GM12878 (cell line): ENCODE measurements around the gene C10orf71. TPM values are rescaled to one million over a fixed set of nuclear protein-coding genes. Genes with fewer than 3 reads are reported as not detected.

Source experiments
- ATAC-seq: fragments of 200-7000 bp; cut with Tn5 transposase; 3 replicates; pipeline ENCODE4 v1.9.1; 2020; ENCODE audit warnings: mild to moderate bottlenecking, moderate library complexity
- BruUV-seq: library from RNA; stranded (reverse); fragments of 400-500 nt; replicated peaks from 2 replicates; lab custom pipeline; 2021; lab: Mats Ljungman, UMichigan
- CTCF ChIA-PET: fragments of 300-600 bp; sonication (Branson Sonifier 250); formaldehyde crosslinking; extraction: SDS; loops from one replicate; lab custom pipeline; 2021; ENCODE audit warnings: inconsistent platforms; lab: Yijun Ruan, JAX
- POLR2A ChIA-PET: fragments of 350-600 bp; formaldehyde crosslinking; extraction: SDS; loops from one replicate; lab custom pipeline; 2021; ENCODE audit warnings: inconsistent platforms; lab: Charles Lee
- RAD21 ChIA-PET: fragments of 300-600 bp; sonication (Branson Sonifier 250); formaldehyde crosslinking; loops from one replicate; lab custom pipeline; 2023; ENCODE audit warnings: antibody characterized with exemption; ENCODE audit not compliant: unreplicated experiment; lab: Charles Lee
- SMC1A ChIA-PET: fragments of 300-600 bp; sonication (Branson Sonifier 250); formaldehyde crosslinking; loops from one replicate; lab custom pipeline; 2023; ENCODE audit not compliant: unreplicated experiment, uncharacterized antibody; lab: Charles Lee
- DNase-seq: peaks from one replicate; pipeline ENCODE4 v3.0.0-alpha.2; 2011; ENCODE audit warnings: low read depth, low spot score
- FAIRE-seq: peaks from 3 replicates; lab custom pipeline; 2011; peaks lifted over from hg19 to GRCh38; lab: Jason Lieb, UNC
- H2AFZ ChIP-seq: 2 replicates; pipeline ENCODE4 v1.6.0; 2011; ENCODE audit warnings: low read depth, low read length, control low read depth; ENCODE audit not compliant: control insufficient read depth
- H3K27ac ChIP-seq: 2 replicates; pipeline ENCODE4 v1.5.1; 2011; ENCODE audit warnings: control low read depth; ENCODE audit not compliant: control insufficient read depth, insufficient read depth
- H3K27me3 ChIP-seq, 2 experiments: replicated peaks in 1 of 2; 2 replicates each; pipeline versions ENCODE4 v1.6.0 to v1.6.1; 2011; ENCODE audit warnings: low read length in 1 of 2; ENCODE audit not compliant: control insufficient read depth in 2 of 2, insufficient read depth in 2 of 2
- H3K36me3 ChIP-seq, 2 experiments: 2 replicates each; pipeline ENCODE4 v1.5.1; 2011; ENCODE audit warnings: low read length in 1 of 2; ENCODE audit not compliant: control insufficient read depth in 2 of 2, insufficient read depth in 2 of 2
- H3K4me1 ChIP-seq: 2 replicates; pipeline ENCODE4 v1.6.1; 2011; ENCODE audit warnings: mild to moderate bottlenecking, low read length, moderate library complexity, mixed read lengths; ENCODE audit not compliant: control insufficient read depth, insufficient read depth
- H3K4me2 ChIP-seq: 2 replicates; pipeline ENCODE4 v1.6.0; 2011; ENCODE audit warnings: control low read depth; ENCODE audit not compliant: control insufficient read depth, insufficient read depth
- H3K4me3 ChIP-seq: fragments of 200-600 bp; sonication (generic); 2 replicates; pipeline ENCODE4 v1.5.1; 2016
- H3K79me2 ChIP-seq: 2 replicates; pipeline ENCODE4 v1.6.0; 2011; ENCODE audit warnings: low read length; ENCODE audit not compliant: control insufficient read depth, insufficient read depth
- H3K9ac ChIP-seq: 2 replicates; pipeline ENCODE4 v1.8.0; 2011; ENCODE audit warnings: low read length, control low read depth, mixed read lengths; ENCODE audit not compliant: control insufficient read depth, insufficient read depth
- H3K9me3 ChIP-seq: replicated peaks from 3 replicates; pipeline ENCODE4 v1.5.1; 2011; ENCODE audit warnings: mild to moderate bottlenecking, low read length; ENCODE audit not compliant: control insufficient read depth, insufficient read depth
- H4K20me1 ChIP-seq: 2 replicates; pipeline ENCODE4 v1.6.0; 2011; ENCODE audit not compliant: control insufficient read depth, insufficient read depth
- CHD4 ChIP-seq: fragments of 200-600 bp; sonication (generic); IDR thresholded peaks from 2 replicates; pipeline ENCODE4 v1.6.1; 2016; ENCODE audit warnings: mild to moderate bottlenecking
- DPF2 ChIP-seq: fragments of 450-650 bp; IDR thresholded peaks from 2 replicates; pipeline ENCODE4 v1.6.1; 2017; ENCODE audit warnings: mild to moderate bottlenecking
- FOXK2 ChIP-seq: fragments of 450-650 bp; IDR thresholded peaks from 2 replicates; pipeline ENCODE4 v1.6.1; 2017; ENCODE audit warnings: mild to moderate bottlenecking, moderate library complexity
- FOXM1 ChIP-seq: IDR thresholded peaks from 2 replicates; pipeline ENCODE4 v1.6.1; 2012; ENCODE audit warnings: low read depth, mild to moderate bottlenecking, inconsistent platforms, low read length, moderate library complexity
- GABPA ChIP-seq: IDR thresholded peaks from 2 replicates; pipeline ENCODE4 v1.6.1; 2014; ENCODE audit warnings: antibody characterized with exemption, low read depth, mild to moderate bottlenecking, inconsistent platforms
- IKZF1 ChIP-seq: fragments of 450-650 bp; conservative IDR thresholded peaks from 2 replicates; pipeline ENCODE4 v1.6.1; 2017; ENCODE audit warnings: antibody characterized with exemption, mild to moderate bottlenecking
- JUNB ChIP-seq: IDR thresholded peaks from 2 replicates; pipeline ENCODE4 v1.6.1; 2016; ENCODE audit warnings: antibody characterized with exemption, mild to moderate bottlenecking
- MEF2A ChIP-seq: IDR thresholded peaks from 2 replicates; pipeline ENCODE4 v1.6.1; 2011; ENCODE audit warnings: low read depth, mild to moderate bottlenecking, low read length, moderate library complexity; ENCODE audit not compliant: insufficient read depth
- MYC ChIP-seq: IDR thresholded peaks from 2 replicates; pipeline ENCODE4 v1.6.1; 2011; ENCODE audit warnings: mild to moderate bottlenecking, low read length, moderate library complexity, inconsistent platforms; ENCODE audit not compliant: insufficient read depth, insufficient replicate concordance, insufficient read length, severe bottlenecking
- POLR2AphosphoS2 ChIP-seq: IDR thresholded peaks from 2 replicates; pipeline ENCODE4 v1.6.1; 2011; ENCODE audit warnings: low read depth, mild to moderate bottlenecking, low read length, improper control_type of control experiment, moderate library complexity
- POU2F2 ChIP-seq: IDR thresholded peaks from 3 replicates; pipeline ENCODE4 v1.6.1; 2011; ENCODE audit warnings: low read depth, mild to moderate bottlenecking, low read length, borderline replicate concordance
- RFX5 ChIP-seq: IDR thresholded peaks from 2 replicates; pipeline ENCODE4 v1.6.1; 2011; ENCODE audit warnings: low read depth, low read length, improper control_type of control experiment
- SREBF2 ChIP-seq: IDR thresholded peaks from 2 replicates; pipeline ENCODE4 v1.6.1; 2012; ENCODE audit warnings: mild to moderate bottlenecking, low read length
- TAF1 ChIP-seq: IDR thresholded peaks from 2 replicates; pipeline ENCODE4 v1.6.1; 2011; ENCODE audit warnings: mild to moderate bottlenecking, low read depth, low read length, borderline replicate concordance
- TARDBP ChIP-seq: IDR thresholded peaks from 2 replicates; pipeline ENCODE4 v1.6.1; 2016; ENCODE audit warnings: borderline replicate concordance
- WRNIP1 ChIP-seq: IDR thresholded peaks from 2 replicates; pipeline ENCODE4 v1.6.1; 2011; ENCODE audit warnings: low read depth, low read length, improper control_type of control experiment, borderline replicate concordance
- YBX1 ChIP-seq: fragments of 450-650 bp; IDR thresholded peaks from 2 replicates; pipeline ENCODE4 v1.6.1; 2016; ENCODE audit warnings: antibody characterized with exemption
- WGBS: methylation state at CpG from one replicate; pipeline ENCODE4 v1.1.6; 2016; ENCODE audit warnings: low lambda C conversion rate; ENCODE audit not compliant: insufficient replicate concordance, insufficient coverage; ENCODE audit errors: missing lambda C conversion rate; 5-methylcytosine and 5-hydroxymethylcytosine counted together
- in situ Hi-C: fragments of 300-500 bp; cut with MboI; formaldehyde crosslinking; loops from 9 replicates; pipeline ENCODE4 v1.14.3; 2018; ENCODE audit warnings: mixed read lengths
- intact Hi-C: fragments of 100-400 bp; cut with micrococcal nuclease; formaldehyde crosslinking; loops from one replicate; pipeline ENCODE4 v1.14.2; 2022; ENCODE audit not compliant: unreplicated experiment
- polyA plus RNA-seq, 11 experiments: library from polyadenylated mRNA; depleted of rRNA in 4 of 11; unstranded in 6 of 11; stranded (reverse) in 5 of 11; fragments of >200 nt; fragmentation: Nextera tagmentation in 4 of 11; fragmentation: Illumina TruSeq in 1 of 11; extraction: Ambion mirVana in 4 of 11; extraction: Trizol in 1 of 11; gene quantifications; 1 replicate in 1 of 11; 2 replicates in 10 of 11; pipeline versions ENCODE4 v1.2.1 to v1.2.3, GENCODE V29; 2011 to 2016; ENCODE audit warnings: inconsistent platforms in 2 of 11, missing spikeins in 2 of 11, low read depth in 1 of 11
- total RNA-seq, 4 experiments: library from RNA; depleted of rRNA in 3 of 4; stranded (reverse); fragments of >200 nt in 3 of 4; fragmentation: Illumina TruSeq in 1 of 4; extraction: Trizol in 1 of 4; gene quantifications; 2 replicates each; pipeline versions ENCODE4 v1.2.1 to v1.2.3, GENCODE V29; 2013 to 2021
- TF ChIP-seq, protein P1 (sequence below): fragments of 450-650 bp; IDR thresholded peaks from 2 replicates; pipeline ENCODE4 v1.6.1; 2017; ENCODE audit warnings: mild to moderate bottlenecking, moderate library complexity
- TF ChIP-seq, protein P2 (sequence below), 3 experiments: IDR thresholded peaks in 2 of 3; conservative IDR thresholded peaks in 1 of 3; 2 replicates each; pipeline ENCODE4 v1.5.1; 2011; ENCODE audit warnings: low read depth in 3 of 3, low read length in 3 of 3, mild to moderate bottlenecking in 3 of 3, control low read depth in 2 of 3, moderate library complexity in 2 of 3, inconsistent platforms in 1 of 3, mixed read lengths in 1 of 3; ENCODE audit not compliant: control insufficient read depth in 2 of 3, insufficient read depth in 1 of 3; ENCODE audit errors: extremely low read depth in 1 of 3
- TF ChIP-seq, protein P3 (sequence below): fragments of 450-650 bp; IDR thresholded peaks from 2 replicates; pipeline ENCODE4 v1.6.1; 2016; ENCODE audit warnings: mild to moderate bottlenecking

Gene C10orf71
- total and polyA plus RNA-seq, 10 of the 15 experiments (the other 5 are each of a cell fraction or from before 2014, with no cell fraction given): not detected

DNA sequence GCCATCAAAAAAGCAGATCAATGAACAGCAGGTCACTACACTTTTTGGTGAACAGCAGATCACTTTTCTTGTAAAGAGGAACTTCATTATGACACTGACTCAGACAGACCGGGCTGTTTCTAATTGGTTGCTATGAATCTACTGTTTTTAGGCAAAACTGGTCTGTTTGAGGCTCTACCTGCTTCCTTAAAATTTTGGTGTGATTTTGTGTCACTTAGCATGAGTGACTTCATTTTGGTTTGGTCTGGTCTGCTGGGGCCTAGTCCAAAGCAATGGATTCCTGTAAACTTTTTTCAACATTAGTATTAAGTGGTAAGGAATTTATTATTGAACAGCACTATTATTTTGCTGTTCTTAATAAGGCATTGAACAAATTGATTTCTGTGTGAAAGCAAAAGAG is 41.8 kb upstream of the C10orf71 start:
- Histone ChIP-seq H3K9ac (no peak overlapping the region), H3K4me1 (no peaks in the 10 kb centered on the region), H3K79me2 (no peaks in the 10 kb centered on the region), H3K27me3 (peaks cover 0 to 4% of the 10 kb centered on the region in 2 experiments), H3K27ac (no peak overlapping the region), H3K4me2 (no peak overlapping the region), H3K36me3 (no peaks in the 10 kb centered on the region), H2AFZ (no peak overlapping the region), H3K4me3 (no peak overlapping the region), H4K20me1 (no peaks in the 10 kb centered on the region), H3K9me3 (no peaks in the 10 kb centered on the region)
- RAD21 ChIA-PET: no interaction called here
- DNase-seq: no peak
- POLR2A ChIA-PET: no interaction called here
- BruUV-seq: no TSS peak
- peak; percentile 64 for ATAC-seq
- SMC1A ChIA-PET: interaction anchor here (0.6 kb wide), 1 partner anchor 157 kb away, joined by 4 read pairs; no protein-coding TSS in a partner anchor
- CTCF ChIA-PET: no interaction called here
- intact Hi-C loops (no loop called here), in situ Hi-C loops (no loop called here)
- WGBS: 47% methylated on average over 1 of the region's 1 CpG
- no peak for FAIRE-seq
- TF ChIP-seq YBX1 (no peak), WRNIP1 (no peak), POU2F2 (no peak), FOXK2 (no peak), SREBF2 (no peak), GABPA (no peak), CHD4 (no peak), MYC (no peak), IKZF1 (no peak), JUNB (no peak), RFX5 (no peak), DPF2 (no peak), MEF2A (no peak), TAF1 (no peak), POLR2AphosphoS2 (no peak), TARDBP (no peak), FOXM1 (no peak)
- TF ChIP-seq, protein P1, sequence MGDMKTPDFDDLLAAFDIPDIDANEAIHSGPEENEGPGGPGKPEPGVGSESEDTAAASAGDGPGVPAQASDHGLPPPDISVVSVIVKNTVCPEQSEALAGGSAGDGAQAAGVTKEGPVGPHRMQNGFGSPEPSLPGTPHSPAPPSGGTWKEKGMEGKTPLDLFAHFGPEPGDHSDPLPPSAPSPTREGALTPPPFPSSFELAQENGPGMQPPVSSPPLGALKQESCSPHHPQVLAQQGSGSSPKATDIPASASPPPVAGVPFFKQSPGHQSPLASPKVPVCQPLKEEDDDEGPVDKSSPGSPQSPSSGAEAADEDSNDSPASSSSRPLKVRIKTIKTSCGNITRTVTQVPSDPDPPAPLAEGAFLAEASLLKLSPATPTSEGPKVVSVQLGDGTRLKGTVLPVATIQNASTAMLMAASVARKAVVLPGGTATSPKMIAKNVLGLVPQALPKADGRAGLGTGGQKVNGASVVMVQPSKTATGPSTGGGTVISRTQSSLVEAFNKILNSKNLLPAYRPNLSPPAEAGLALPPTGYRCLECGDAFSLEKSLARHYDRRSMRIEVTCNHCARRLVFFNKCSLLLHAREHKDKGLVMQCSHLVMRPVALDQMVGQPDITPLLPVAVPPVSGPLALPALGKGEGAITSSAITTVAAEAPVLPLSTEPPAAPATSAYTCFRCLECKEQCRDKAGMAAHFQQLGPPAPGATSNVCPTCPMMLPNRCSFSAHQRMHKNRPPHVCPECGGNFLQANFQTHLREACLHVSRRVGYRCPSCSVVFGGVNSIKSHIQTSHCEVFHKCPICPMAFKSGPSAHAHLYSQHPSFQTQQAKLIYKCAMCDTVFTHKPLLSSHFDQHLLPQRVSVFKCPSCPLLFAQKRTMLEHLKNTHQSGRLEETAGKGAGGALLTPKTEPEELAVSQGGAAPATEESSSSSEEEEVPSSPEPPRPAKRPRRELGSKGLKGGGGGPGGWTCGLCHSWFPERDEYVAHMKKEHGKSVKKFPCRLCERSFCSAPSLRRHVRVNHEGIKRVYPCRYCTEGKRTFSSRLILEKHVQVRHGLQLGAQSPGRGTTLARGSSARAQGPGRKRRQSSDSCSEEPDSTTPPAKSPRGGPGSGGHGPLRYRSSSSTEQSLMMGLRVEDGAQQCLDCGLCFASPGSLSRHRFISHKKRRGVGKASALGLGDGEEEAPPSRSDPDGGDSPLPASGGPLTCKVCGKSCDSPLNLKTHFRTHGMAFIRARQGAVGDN: peak; percentile 87
- TF ChIP-seq, protein P2, sequence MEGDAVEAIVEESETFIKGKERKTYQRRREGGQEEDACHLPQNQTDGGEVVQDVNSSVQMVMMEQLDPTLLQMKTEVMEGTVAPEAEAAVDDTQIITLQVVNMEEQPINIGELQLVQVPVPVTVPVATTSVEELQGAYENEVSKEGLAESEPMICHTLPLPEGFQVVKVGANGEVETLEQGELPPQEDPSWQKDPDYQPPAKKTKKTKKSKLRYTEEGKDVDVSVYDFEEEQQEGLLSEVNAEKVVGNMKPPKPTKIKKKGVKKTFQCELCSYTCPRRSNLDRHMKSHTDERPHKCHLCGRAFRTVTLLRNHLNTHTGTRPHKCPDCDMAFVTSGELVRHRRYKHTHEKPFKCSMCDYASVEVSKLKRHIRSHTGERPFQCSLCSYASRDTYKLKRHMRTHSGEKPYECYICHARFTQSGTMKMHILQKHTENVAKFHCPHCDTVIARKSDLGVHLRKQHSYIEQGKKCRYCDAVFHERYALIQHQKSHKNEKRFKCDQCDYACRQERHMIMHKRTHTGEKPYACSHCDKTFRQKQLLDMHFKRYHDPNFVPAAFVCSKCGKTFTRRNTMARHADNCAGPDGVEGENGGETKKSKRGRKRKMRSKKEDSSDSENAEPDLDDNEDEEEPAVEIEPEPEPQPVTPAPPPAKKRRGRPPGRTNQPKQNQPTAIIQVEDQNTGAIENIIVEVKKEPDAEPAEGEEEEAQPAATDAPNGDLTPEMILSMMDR (IDR thresholded peaks at IDR 0.05 in 2 of 3, conservative IDR thresholded peaks at IDR 0.05 in 1 of 3; ENCODE audit: control insufficient read depth in 2 of 3, extremely low read depth in 1 of 3, insufficient read depth in 1 of 3, low read depth in 3 of 3, low read length in 3 of 3): no peak
- TF ChIP-seq, protein P3, sequence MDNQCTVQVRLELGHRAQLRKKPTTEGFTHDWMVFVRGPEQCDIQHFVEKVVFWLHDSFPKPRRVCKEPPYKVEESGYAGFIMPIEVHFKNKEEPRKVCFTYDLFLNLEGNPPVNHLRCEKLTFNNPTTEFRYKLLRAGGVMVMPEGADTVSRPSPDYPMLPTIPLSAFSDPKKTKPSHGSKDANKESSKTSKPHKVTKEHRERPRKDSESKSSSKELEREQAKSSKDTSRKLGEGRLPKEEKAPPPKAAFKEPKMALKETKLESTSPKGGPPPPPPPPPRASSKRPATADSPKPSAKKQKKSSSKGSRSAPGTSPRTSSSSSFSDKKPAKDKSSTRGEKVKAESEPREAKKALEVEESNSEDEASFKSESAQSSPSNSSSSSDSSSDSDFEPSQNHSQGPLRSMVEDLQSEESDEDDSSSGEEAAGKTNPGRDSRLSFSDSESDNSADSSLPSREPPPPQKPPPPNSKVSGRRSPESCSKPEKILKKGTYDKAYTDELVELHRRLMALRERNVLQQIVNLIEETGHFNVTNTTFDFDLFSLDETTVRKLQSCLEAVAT: peak; percentile 79
